Right renal cortex interstitium (tissue), 3 donors: ENCODE results near the gene FECH. TPM values are rescaled to one million over a fixed set of nuclear protein-coding genes. Genes with fewer than 3 reads are reported as not detected.
"Not testable (repeated sequence)": the region's sequence is repeated elsewhere in the genome, so short reads cannot be mapped to it uniquely, and the experiment has no call there.

Source experiments
- DNase-seq, 3 donors: peaks; one replicate each; pipeline ENCODE4 v3.0.0-alpha.2; 2013; ENCODE audit warnings: low read depth in 3 of 3, low spot score in 2 of 3
- polyA plus RNA-seq, 3 donors: library from polyadenylated mRNA; unstranded; fragments of 120-200 nt; gene quantifications; one replicate each; pipeline ENCODE4 v1.2.1, GENCODE V29; 2013; ENCODE audit not compliant: insufficient read length in 3 of 3

The FECH gene, protein sequence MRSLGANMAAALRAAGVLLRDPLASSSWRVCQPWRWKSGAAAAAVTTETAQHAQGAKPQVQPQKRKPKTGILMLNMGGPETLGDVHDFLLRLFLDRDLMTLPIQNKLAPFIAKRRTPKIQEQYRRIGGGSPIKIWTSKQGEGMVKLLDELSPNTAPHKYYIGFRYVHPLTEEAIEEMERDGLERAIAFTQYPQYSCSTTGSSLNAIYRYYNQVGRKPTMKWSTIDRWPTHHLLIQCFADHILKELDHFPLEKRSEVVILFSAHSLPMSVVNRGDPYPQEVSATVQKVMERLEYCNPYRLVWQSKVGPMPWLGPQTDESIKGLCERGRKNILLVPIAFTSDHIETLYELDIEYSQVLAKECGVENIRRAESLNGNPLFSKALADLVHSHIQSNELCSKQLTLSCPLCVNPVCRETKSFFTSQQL
- 10 to 100 TPM; 38.0 to 45.1 (median 41.1) TPM for polyA plus RNA-seq

DNA sequence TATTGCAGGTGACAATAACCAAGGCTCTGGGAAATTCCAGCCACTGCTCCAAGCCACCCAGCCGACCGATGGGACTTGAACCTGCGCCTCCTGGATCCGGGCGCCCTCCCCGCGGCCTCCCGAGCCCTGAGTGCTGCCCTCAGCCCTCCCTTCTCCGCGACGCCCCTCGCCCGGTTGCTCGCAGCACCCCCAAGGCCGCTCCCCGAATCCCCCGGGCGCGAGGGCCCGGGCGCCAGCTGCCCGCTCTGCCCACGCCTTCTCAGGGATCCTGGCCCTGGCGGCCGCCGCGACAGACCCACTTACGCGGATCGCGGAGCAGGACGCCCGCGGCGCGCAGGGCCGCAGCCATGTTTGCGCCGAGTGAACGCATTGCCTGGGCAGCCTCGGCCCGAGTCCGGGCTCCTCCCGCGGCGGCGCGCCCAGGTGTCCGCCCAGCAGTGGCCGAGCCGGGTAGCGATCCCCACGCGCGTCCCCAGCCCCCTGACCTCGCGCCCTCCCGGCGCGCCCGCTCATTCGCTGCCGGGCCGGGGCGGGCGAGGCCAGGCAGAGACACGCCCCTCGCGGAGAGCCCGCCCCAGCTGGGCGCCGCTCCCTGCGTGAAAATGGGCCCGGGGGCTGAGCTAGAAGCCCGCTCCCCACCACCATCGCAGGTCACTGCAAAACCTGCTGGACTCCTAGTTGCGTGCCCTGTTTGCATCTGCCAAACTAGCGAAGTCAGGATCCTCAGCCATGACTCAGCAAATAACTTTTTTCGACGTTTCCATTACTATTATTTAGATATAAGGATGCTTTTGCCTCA is at the start of gene FECH:
Gene FECH, minus strand, starts transcription at position 452 of the 799 bp plus-strand sequence. Its CDS starts 82 bp downstream, at position 370.
- DNase-seq = peak in 2 of 3 donors; percentile 32 to 45

DNA sequence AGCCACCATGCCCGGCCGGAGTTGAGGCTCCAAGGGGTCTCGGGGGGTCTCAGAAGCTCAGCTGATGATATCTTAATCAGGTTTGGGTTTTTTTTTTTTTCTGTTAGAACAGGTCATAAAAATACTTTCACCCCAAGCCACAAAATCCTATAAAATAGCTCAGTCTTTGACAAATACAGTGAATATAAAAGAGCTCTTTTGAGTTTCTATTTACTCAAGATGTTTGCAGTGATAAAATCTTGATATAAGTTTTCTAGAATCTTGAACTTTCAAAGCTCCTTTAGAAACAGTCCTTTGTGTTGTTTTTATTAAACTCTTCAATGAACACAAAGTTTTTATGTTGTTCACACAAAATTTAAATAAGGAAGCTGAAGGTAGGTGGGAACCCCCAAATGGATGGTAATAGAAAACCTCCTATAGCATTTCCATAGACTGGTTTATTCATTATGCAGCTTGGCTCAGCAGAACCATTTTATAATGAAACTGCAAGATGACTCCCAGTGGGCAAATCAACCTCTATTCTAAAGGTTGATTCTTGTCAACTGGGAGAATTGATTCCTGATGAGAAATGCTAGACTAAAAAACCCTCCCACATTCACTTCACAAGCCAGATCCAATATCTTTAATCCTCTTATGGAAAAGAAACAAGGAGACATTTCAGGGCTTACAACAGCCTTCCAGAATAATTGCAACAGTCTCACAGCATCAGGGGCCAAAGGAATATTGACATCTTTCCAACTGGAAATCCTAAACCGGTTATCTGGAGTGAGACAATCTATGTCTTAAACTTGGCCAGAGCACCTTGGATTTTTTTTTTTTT is 48.7 kb upstream of the FECH start:
- DNase-seq = no peak

DNA sequence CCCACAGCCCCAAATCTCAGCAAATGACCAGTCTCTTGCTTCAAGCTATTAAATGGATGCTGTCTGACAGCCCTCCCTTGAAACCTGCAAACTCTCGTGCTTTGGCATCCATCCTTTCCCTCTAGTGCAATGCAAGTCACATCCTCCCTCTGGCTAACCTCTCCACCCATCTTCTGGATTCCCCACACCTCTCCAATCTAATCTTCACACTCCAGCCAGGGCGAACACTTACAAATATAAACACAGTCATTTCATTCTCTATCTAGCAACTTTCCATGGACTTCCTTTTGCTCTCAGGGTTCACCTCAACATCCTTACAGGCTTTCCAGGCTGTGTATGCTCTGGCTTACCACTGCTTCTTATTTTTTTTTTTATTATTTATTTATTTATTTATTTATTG is 45.2 kb upstream of the FECH start:
- DNase-seq = no peak

DNA sequence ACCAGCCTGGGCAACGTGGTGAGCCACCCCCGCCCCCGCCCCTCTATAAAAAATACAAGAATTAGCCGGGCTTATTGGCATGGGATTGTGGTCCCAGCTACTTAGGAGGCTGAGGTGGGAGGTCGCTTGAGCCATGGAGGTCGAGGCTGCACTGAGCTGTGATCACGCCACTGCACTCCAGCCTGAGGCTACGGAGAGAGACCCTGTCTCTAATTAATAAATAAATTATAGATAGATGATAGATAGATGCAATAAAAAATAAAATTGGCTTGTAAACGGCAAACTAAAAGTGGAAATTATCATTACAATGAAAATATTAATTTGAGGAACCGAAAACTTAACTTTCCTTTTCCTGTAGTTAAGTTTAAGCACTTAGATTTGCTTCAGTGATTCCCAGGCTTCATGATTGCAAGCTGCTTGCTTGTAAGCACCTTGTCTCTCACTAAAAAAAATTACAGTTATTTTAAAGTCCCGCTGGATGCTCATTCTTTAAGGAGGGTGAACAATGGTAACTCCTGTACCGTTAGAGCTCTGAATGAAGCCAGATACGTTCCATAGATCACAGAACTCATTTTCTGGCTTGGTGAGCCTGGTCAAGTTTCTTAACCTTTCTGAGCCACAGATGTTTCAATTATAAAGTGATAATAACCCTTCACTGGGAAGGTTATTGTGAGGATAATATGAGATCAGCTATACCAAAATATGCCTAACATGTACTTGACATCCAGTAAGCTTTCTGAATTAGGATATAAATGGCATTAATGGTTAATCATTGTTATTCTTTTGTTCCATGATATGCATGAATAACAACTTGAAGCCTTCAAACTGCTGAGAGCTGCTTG is 44.5 kb upstream of the FECH start:
- no peak for DNase-seq

DNA sequence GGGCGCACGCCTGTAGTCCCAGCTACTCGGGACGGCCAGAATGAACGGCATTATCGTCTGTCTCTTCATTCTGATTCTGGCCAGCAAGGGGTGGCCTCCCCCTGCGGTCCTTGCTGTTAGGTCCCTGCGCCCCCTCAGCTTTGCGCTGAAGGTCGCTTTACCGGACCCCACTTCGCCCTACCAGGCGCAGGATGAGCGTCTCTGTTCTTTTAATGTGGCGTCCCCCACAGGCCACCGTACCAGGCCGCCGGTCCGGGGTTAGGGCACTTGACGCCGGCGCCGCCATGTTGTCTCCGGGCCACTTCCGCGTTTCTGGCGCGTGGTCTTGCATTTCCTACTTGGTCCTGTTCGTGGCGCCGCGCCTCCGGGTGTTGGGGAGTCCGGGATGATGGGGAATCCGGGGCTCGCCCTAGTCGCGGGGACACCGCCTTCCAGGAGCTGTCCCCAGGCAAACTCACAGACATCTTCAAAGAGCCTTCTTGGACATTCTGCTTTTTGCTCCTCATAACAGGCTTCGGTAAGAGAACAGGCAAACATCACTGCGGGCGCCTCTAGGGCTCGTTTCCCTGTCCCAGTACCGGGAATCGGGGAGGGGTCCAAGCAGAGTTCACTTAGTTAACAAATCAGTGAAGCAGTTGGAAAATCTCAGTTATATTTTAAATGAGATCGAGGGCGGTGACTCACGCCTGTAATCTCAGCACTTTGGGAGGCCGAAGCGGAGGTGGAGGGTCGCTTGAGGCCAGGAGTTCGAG is 43.7 kb upstream of the FECH start:
- peak; percentile 82 to 90 (median 90) for DNase-seq

DNA sequence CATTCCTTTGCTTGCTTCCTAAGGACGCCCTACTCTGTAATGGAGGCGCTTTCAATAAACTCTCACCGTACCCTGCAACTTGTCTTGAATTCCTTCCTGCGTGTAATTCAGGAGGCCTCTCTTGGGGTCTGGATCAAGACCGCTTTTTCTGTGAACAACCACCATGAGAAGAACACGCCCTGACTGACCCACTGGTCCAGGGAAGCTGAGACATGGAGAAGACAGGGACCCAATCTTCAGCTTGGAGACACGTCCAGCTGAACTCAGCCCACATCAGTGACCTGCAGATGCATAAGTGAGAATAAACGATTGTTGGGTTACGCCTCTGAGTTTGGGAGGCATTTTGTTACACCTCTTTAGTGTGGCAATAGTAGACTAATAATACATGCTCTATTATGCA is 42.9 kb upstream of the FECH start:
- no peak for DNase-seq

DNA sequence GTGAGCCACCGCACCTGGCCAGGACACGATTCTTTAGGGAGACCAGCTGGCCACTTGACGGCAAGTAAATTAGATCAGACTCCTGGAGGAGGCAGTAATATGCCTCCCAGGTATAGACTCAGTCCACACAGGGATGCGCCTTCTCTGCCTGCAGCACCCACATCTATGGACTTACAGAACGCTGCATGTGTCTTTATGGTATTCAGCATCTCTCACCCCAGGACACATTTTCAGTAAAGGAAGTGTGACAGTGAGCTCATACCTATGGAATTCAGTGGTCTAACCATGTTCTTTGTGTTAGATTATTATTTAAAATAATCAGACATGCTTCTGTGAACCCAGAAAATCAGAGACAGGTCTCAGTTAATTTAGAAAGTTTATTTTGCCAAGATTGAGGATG is 41.0 kb upstream of the FECH start:
- DNase-seq = no peak

DNA sequence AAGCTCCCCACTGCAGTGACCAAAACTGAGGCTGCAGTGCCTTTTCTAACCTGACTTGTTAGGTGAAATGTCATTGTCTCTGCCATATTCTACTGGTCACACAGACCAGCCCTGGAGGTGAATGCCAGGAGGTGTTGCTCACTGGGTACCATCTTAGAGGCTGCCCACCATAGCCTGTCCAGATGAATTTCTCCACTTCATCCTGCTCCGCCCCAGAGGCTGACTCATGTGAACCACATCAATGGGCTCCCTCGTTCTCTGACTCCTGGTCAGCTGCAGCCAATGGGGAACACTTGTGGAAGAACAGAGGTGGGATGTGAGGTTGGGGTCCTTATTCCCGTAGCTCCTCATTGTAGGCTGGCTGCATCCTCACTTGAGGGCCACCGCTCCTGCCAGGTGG is 38.5 kb upstream of the FECH start:
- no peak for DNase-seq

DNA sequence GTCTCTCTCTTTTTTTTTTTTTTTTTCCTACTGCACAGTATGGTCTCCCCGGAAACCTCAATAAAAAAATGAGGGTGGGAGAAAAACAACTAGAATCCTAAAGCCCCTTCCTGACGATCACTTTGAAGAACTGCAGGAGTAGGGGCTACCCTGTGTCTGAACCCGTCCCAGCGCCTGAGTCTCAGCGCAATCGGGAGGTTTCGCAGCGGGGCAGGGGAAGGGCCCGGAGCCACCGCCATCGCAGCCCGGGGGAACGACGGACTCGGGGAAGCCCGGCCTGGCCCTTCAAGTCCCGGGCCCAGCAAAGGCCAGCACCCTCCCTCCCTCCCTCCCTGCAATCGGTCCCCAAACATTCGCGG is 34.7 kb upstream of the FECH start:
- no peak for DNase-seq

DNA sequence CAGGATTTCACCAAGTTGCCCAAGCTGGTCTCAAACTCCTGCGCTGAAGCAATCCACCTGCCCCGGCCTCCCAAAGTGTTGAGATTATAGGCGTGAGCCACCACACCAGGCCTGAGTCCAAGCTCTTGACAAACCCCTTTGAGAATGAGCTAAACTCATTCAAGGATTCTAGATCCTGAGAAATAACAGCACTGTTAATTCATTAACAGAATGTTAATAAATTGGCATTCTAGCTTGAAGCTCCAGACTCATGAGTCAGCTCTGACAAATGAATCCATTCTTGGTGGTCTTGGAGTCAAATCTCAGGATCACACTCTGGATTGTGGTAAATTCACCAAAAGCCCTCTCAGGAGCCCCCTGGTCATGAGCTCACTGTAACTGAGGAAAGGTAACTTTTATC is 33.4 kb upstream of the FECH start:
- no peak for DNase-seq

DNA sequence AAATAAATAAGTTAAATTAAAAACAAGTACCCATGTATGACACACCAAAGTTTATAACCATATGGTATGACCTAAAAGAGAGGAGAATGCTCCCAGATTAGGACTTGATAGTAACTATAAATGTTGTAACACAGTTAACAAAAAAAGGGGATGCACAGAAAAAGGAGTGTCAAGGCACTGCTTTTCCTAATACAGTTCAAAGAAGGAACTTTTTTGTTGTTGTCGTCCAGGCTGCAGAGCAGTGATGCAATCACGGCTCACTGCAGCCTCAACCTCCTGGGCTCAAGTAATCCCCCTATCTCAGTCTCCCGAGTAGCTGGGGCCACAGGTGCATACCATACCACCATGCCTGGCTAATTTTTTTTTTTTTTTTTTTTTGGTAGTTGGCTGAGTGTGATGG is 32.4 kb upstream of the FECH start:
- DNase-seq = no peak

DNA sequence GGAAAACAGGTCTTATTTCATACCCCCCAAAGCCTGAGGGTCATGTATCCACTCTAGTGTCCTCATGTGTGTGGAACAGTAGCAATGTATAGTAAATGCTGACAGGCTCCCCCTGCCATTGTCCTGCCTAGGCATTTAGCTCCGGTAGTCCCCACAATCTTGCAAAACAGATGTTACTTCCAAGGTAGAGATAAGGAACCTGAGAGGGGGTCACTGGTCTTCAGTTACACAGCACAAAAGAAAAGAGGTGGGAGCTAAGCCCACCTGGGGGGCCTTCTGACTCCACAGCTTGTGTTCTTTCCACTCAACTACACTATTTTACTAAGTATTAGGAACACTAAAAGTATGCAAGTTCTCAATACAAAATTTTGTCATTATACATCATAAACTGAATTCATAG is 17.4 kb upstream of the FECH start:
- no peak for DNase-seq

DNA sequence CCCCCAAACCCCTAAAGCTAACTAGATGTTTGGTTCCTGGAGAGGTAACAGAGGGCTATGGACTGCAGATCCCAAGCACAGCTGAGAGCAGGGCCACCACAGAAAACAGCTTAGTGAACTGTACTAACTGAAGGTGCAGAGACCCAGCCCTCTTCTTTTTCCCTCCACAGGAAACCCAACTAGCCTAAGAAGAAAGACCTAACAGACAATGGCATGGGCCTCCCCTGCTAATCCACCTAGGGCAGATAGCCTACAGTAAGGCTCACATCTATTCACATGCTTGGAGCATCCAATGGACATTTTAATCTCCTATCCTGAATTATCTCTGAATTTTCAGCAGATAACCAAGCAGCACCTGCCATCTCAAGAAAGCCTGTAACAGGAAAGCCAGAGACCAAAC is 8.8 kb upstream of the FECH start:
- DNase-seq = no peak

DNA sequence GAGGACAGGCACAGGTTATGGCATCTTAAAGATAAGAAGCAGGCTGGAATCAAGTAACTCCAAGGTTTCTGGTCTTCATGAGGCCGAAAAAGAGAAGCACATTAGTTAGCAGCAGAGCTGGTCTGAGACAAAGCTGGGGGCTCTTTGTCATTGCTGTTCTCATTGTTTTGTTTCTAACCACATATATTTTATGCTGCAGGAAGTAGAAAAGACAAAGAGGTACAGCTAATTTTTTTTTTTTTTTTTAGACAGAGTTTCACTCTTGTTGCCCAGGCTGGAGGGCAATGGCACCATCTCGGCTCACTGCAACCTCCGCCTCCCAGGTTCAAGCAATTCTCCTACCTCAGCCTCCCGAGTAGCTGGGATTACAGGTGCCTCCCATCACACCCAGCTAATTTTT is 6.2 kb upstream of the FECH start:
- not testable (repeated sequence) for DNase-seq

DNA sequence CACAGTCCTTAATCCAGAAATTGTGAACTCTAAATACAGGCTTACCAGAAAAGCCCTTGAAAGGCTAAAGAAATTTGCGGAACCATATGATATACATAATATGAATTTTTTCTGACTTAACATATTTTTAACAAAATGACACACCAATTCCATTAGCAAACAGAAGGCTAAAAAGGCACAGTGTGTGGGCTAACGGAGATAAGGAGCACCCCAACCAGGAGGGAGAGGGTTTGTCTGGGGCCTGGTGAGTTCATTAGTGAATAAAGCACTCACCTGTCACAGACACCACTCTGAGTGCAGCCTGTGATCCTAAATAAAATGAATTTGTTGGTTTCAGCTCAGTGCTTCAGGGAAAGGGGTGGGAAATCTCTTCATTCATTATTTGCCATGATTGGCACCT is 2.7 kb upstream of the FECH start:
- DNase-seq = no peak

DNA sequence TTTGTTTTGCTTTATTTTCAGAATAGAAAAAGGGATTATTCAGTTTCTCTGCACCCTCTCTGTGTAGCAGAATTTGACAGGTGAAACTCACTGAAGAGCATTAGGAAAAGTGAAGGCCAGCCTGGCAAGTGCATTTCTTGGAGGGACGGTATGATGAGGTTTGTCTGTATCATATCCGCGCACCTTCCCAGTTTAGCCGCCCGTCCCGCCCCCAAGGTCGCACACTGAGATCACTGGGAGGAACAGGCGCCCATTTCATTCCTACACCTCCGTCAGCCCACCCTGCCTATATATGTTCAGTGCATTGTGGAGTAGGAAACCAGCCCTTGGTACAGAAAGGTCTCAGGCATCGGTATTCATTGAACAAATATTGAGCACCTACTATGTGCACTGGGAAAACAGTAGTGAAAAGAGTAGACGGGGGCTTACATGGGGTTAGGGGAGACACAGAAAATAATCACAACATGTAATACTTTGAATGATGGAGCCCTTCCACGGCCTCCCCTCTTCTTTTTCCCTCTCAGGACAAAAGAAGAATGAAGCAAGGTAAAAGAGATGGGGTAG is 678 bp upstream of the FECH start:
- DNase-seq = no peak

DNA sequence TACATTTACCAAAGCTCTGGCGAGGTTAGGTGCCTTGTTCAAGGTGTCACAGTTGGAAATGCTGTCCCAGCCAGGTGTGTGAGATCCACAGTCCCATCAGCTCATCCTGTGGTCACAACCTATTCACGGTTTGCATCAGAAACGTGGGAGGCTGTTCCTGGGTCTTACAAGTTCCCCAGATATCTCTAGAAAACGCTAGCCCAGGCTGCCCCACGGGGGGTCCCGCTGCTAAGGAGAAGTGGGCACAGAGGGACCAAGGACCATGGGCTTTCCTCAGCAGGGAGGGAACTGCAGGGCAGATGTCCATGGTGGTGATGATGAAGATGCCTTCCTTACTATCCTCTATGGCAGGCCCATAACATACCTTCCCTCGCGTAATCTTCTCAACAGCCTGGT is 649 bp downstream of the FECH start:
- no peak for DNase-seq

DNA sequence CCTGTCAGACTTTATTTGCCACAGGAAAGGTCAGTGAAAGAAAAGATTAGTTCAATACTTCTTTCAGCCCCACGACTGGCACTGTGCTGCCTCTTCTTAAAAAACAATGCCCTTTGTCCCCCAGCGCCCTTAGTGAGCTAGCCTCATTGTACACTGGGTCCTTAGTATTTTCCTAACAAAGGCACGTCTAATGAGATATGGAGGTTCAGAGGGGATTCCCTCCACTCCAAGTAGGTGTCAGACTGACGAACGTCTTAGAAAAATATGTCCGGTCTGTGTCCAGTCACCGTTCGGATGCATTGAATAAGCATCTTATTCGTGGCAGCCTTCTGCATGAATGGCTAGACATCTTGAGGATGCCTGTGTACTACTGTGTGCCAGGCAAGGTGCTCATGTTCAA is 1.1 kb downstream of the FECH start:
- DNase-seq = no peak

DNA sequence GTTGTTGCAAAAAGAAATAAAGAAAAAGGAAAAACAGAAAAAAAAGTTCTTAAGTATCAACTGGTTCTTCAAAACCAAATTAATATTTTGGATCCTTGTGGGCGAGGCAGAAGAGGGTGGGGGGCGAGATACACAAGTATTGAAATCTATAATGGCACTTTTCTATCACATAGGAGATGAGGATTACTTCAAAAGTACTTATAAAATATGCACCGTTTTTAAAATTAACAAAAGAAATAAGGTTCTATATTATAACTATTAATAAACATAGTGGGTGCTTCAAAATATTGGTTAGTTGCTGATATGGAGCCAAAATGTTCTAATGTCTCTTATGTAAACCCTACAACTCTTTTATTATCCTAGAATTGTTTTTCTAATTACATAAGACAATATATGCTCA is 2.1 kb downstream of the FECH start:
- DNase-seq = no peak
